Neuronal stem cell (in vitro differentiated cells): ENCODE results near the gene ADCY9.
A peak's percentile ranks its signal among the peaks of the same experiment; 100 is the strongest.

Source experiments
- DNase-seq: peaks from one replicate; pipeline ENCODE4 v3.0.0-alpha.2; 2013; ENCODE audit warnings: low spot score
- H2AFZ ChIP-seq: one replicate; pipeline ENCODE4 v1.6.1; 2013; ENCODE audit warnings: mild to moderate bottlenecking, low read length, inconsistent platforms
- H2AK5ac ChIP-seq: 2 replicates; pipeline ENCODE4 v1.6.1; 2013; ENCODE audit warnings: low read depth, mild to moderate bottlenecking, inconsistent platforms, low read length, moderate library complexity, mixed read lengths
- H2BK120ac ChIP-seq: 2 replicates; pipeline ENCODE4 v1.6.1; 2013; ENCODE audit warnings: low read depth, mild to moderate bottlenecking, inconsistent platforms, low read length, moderate library complexity, mixed read lengths
- H2BK12ac ChIP-seq: one replicate; pipeline ENCODE4 v1.6.1; 2013; ENCODE audit warnings: low read length, inconsistent platforms
- H2BK15ac ChIP-seq: 2 replicates; pipeline ENCODE4 v1.6.1; 2013; ENCODE audit warnings: mild to moderate bottlenecking, low read length, inconsistent platforms, mixed read lengths
- H2BK5ac ChIP-seq: one replicate; pipeline ENCODE4 v1.6.1; 2013; ENCODE audit warnings: inconsistent platforms, mild to moderate bottlenecking, low read length, moderate library complexity
- H3K14ac ChIP-seq: one replicate; pipeline ENCODE4 v1.6.1; 2013; ENCODE audit warnings: low read length, inconsistent platforms
- H3K18ac ChIP-seq: 2 replicates; pipeline ENCODE4 v1.6.1; 2013; ENCODE audit warnings: low read length, inconsistent platforms
- H3K23ac ChIP-seq: 2 replicates; pipeline ENCODE4 v1.6.1; 2013; ENCODE audit warnings: low read depth, mild to moderate bottlenecking, mixed read lengths, low read length, inconsistent platforms; ENCODE audit not compliant: poor library complexity
- H3K27ac ChIP-seq: replicated peaks from 3 replicates; pipeline ENCODE4 v1.5.1; 2013; ENCODE audit warnings: low read length, inconsistent platforms
- H3K27me3 ChIP-seq, 3 experiments: 2 replicates each; pipeline ENCODE4 v1.6.1; 2013; ENCODE audit warnings: low read length in 3 of 3, mild to moderate bottlenecking in 2 of 3, inconsistent platforms in 1 of 3, low read depth in 1 of 3, mixed read lengths in 1 of 3, moderate library complexity in 1 of 3; ENCODE audit not compliant: control insufficient read depth in 3 of 3, insufficient read depth in 3 of 3
- H3K36me3 ChIP-seq, 2 donors: replicated peaks in 1 of 2; 2 replicates each; pipeline ENCODE4 v1.6.1; 2013; ENCODE audit warnings: low read length in 2 of 2; ENCODE audit not compliant: control insufficient read depth in 2 of 2, insufficient read depth in 2 of 2
- H3K4ac ChIP-seq: 2 replicates; pipeline ENCODE4 v1.6.1; 2013; ENCODE audit warnings: inconsistent platforms, mild to moderate bottlenecking, low read length, moderate library complexity
- H3K4me1 ChIP-seq, 2 donors: 1 replicate in 1 of 2; 2 replicates in 1 of 2; pipeline ENCODE4 v1.6.1; 2013; ENCODE audit warnings: low read length in 2 of 2, low read depth in 1 of 2; ENCODE audit not compliant: control insufficient read depth in 2 of 2, insufficient read depth in 1 of 2
- H3K4me2 ChIP-seq: one replicate; pipeline ENCODE4 v1.6.1; 2013; ENCODE audit warnings: mild to moderate bottlenecking, low read length, inconsistent platforms; ENCODE audit not compliant: insufficient read depth, poor library complexity, severe bottlenecking
- H3K4me3 ChIP-seq, 2 donors: 2 replicates each; pipeline ENCODE4 v1.5.1; 2013; ENCODE audit warnings: low read length in 2 of 2, mild to moderate bottlenecking in 2 of 2, inconsistent platforms in 1 of 2, moderate library complexity in 1 of 2
- H3K79me1 ChIP-seq: one replicate; pipeline ENCODE4 v1.6.1; 2013; ENCODE audit warnings: low read depth, mild to moderate bottlenecking, inconsistent platforms, low read length, moderate library complexity
- H3K9ac ChIP-seq: one replicate; pipeline ENCODE4 v1.6.1; 2013; ENCODE audit warnings: mild to moderate bottlenecking, low read depth, low read length, inconsistent platforms; ENCODE audit not compliant: poor library complexity
- H3K9me3 ChIP-seq, 2 donors: replicated peaks in 1 of 2; 2 replicates each; pipeline versions ENCODE3 to v1.6.1; 2013; ENCODE audit warnings: low read length in 2 of 2, mild to moderate bottlenecking in 2 of 2, inconsistent platforms in 1 of 2, low read depth in 1 of 2, mixed read lengths in 1 of 2, moderate library complexity in 1 of 2; ENCODE audit not compliant: control insufficient read depth in 2 of 2, insufficient read depth in 1 of 2
- H4K8ac ChIP-seq: one replicate; pipeline ENCODE4 v1.6.1; 2013; ENCODE audit warnings: low read depth, mild to moderate bottlenecking, inconsistent platforms, low read length, moderate library complexity
- H4K91ac ChIP-seq: one replicate; pipeline ENCODE4 v1.6.1; 2013; ENCODE audit warnings: low read length, low read depth, mild to moderate bottlenecking, inconsistent platforms; ENCODE audit not compliant: poor library complexity
- WGBS, 2 donors: extraction: QIAGEN DNeasy Blood & Tissue Kit; methylation state at CpG; one replicate each; pipeline ENCODE4 v1.1.7; 2013; ENCODE audit warnings: missing lambda C conversion rate in 2 of 2, mixed read lengths in 1 of 2; ENCODE audit not compliant: insufficient read length in 2 of 2, insufficient replicate concordance in 1 of 2; ENCODE audit errors: extremely low coverage in 2 of 2; 5-methylcytosine and 5-hydroxymethylcytosine counted together

ADCY9 gene

GRCh38 chr16:4152267-4152666 lies 36.0 kb upstream of the ADCY9 start:
- H2BK12ac ChIP-seq = no peak overlapping the region
- peak overlapping the region; percentile 68 for H3K23ac ChIP-seq
- no peak overlapping the region for H3K4me2 ChIP-seq
- H2BK15ac ChIP-seq = no peak overlapping the region
- no peak overlapping the region for H3K18ac ChIP-seq
- no peaks in the 10 kb centered on the region for H3K4me1 ChIP-seq
- peak overlapping the region in 1 of 2 donors; percentile 39 for H3K4me3 ChIP-seq
- peaks cover 0 to 5% of the 10 kb centered on the region in 2 donors for H3K9me3 ChIP-seq
- H3K79me1 ChIP-seq = no peaks in the 10 kb centered on the region
- no peak overlapping the region for H3K9ac ChIP-seq
- no peak overlapping the region for H3K14ac ChIP-seq
- H2BK120ac ChIP-seq = no peak overlapping the region
- no peak overlapping the region for H4K91ac ChIP-seq
- no peak for DNase-seq
- H2BK5ac ChIP-seq = no peak overlapping the region
- no peaks in the 10 kb centered on the region for H3K27me3 ChIP-seq
- H3K27ac ChIP-seq = no peak overlapping the region
- H4K8ac ChIP-seq = no peak overlapping the region
- H3K36me3 ChIP-seq = no peaks in the 10 kb centered on the region
- peak overlapping the region; percentile 64 for H2AFZ ChIP-seq
- WGBS, 2 donors = no CpG with 5 or more reads among the region's 5 CpGs
- no peak overlapping the region for H2AK5ac ChIP-seq
- no peak overlapping the region for H3K4ac ChIP-seq

- no peak overlapping the region for H4K8ac ChIP-seq
- H3K9me3 ChIP-seq = peaks cover 0 to 4% of the 10 kb centered on the region in 2 donors
- no peak overlapping the region for H4K91ac ChIP-seq
- no peak overlapping the region for H3K27ac ChIP-seq
- H3K14ac ChIP-seq = no peak overlapping the region
- no CpG with 5 or more reads among the region's 10 CpGs for WGBS, 2 donors
- no peak overlapping the region for H2BK15ac ChIP-seq
- H3K4me3 ChIP-seq = no peak overlapping the region
- peaks cover 0 to 2% of the 10 kb centered on the region in 2 donors for H3K4me1 ChIP-seq
- no peaks in the 10 kb centered on the region for H3K27me3 ChIP-seq
- H3K4ac ChIP-seq = no peak overlapping the region
- H2BK12ac ChIP-seq = no peak overlapping the region
- H3K79me1 ChIP-seq = no peaks in the 10 kb centered on the region
- H3K36me3 ChIP-seq = no peaks in the 10 kb centered on the region
- no peak overlapping the region for H2BK5ac ChIP-seq
- H3K9ac ChIP-seq = no peak overlapping the region
- DNase-seq = no peak
- H2AFZ ChIP-seq = no peak overlapping the region
- no peak overlapping the region for H2AK5ac ChIP-seq
- H3K4me2 ChIP-seq = no peak overlapping the region
- H3K18ac ChIP-seq = no peak overlapping the region
- no peak overlapping the region for H2BK120ac ChIP-seq
- H3K23ac ChIP-seq = peak overlapping the region; percentile 8
Measured at GRCh38 chr16:4147236-4147635, 31.0 kb upstream of the ADCY9 start.

GRCh38 chr16:4142268-4142667 lies 26.0 kb upstream of the ADCY9 start:
- Histone ChIP-seq H3K18ac (no peak overlapping the region), H2BK15ac (no peak overlapping the region), H3K4ac (no peak overlapping the region)

GRCh38 chr16:4141604-4142003 lies 25.4 kb upstream of the ADCY9 start:
- Histone ChIP-seq H2AK5ac (no peak overlapping the region), H3K4me1 (peaks cover 0 to 8% of the 10 kb centered on the region in 2 donors), H3K27ac (no peak overlapping the region), H3K4me2 (no peak overlapping the region), H3K4me3 (no peak overlapping the region), H4K91ac (no peak overlapping the region), H3K9me3 (peaks cover 3 to 11% of the 10 kb centered on the region in 2 donors), H2BK5ac (no peak overlapping the region), H4K8ac (no peak overlapping the region), H2BK120ac (no peak overlapping the region), H3K23ac (no peak overlapping the region), H3K14ac (no peak overlapping the region), H2BK12ac (no peak overlapping the region), H3K4ac (no peak overlapping the region), H3K9ac (no peak overlapping the region), H3K79me1 (no peaks in the 10 kb centered on the region), H2AFZ (no peak overlapping the region), H3K36me3 (no peaks in the 10 kb centered on the region), H3K27me3 (no peaks in the 10 kb centered on the region), H3K18ac (no peak overlapping the region), H2BK15ac (no peak overlapping the region)
- DNase-seq = no peak
- WGBS, 2 donors = no CpG with 5 or more reads among the region's 12 CpGs

More at GRCh38 chr16:4142268-4142667, 26.0 kb upstream of the ADCY9 start:
- Histone ChIP-seq H3K4me3 (no peak overlapping the region), H2BK120ac (no peak overlapping the region), H3K9ac (no peak overlapping the region), H3K4me1 (peaks cover 2 to 8% of the 10 kb centered on the region in 2 donors), H3K23ac (no peak overlapping the region), H2AFZ (no peak overlapping the region), H3K9me3 (peaks cover 3 to 11% of the 10 kb centered on the region in 2 donors), H3K27me3 (no peaks in the 10 kb centered on the region), H3K27ac (no peak overlapping the region), H3K4me2 (no peak overlapping the region), H3K36me3 (no peaks in the 10 kb centered on the region), H3K14ac (no peak overlapping the region), H4K91ac (no peak overlapping the region), H3K79me1 (no peaks in the 10 kb centered on the region), H2AK5ac (no peak overlapping the region), H2BK12ac (no peak overlapping the region), H2BK5ac (no peak overlapping the region), H4K8ac (no peak overlapping the region)
- no peak for DNase-seq
- no CpG with 5 or more reads among the region's 5 CpGs for whole genome bisulfite sequencing, 2 donors
